AG09319 (cell line): ENCODE results near the gene SPACA4.

Source experiments
- DNase-seq: peaks from one replicate; pipeline ENCODE4 v3.0.0-alpha.2; 2010; ENCODE audit warnings: low read depth; ENCODE audit errors: extremely low read depth
- TF ChIP-seq, protein P1 (sequence below): IDR thresholded peaks from 2 replicates; pipeline ENCODE4 v1.5.1; 2011; ENCODE audit warnings: low read depth, mild to moderate bottlenecking, inconsistent platforms, low read length, moderate library complexity

Gene SPACA4

DNA sequence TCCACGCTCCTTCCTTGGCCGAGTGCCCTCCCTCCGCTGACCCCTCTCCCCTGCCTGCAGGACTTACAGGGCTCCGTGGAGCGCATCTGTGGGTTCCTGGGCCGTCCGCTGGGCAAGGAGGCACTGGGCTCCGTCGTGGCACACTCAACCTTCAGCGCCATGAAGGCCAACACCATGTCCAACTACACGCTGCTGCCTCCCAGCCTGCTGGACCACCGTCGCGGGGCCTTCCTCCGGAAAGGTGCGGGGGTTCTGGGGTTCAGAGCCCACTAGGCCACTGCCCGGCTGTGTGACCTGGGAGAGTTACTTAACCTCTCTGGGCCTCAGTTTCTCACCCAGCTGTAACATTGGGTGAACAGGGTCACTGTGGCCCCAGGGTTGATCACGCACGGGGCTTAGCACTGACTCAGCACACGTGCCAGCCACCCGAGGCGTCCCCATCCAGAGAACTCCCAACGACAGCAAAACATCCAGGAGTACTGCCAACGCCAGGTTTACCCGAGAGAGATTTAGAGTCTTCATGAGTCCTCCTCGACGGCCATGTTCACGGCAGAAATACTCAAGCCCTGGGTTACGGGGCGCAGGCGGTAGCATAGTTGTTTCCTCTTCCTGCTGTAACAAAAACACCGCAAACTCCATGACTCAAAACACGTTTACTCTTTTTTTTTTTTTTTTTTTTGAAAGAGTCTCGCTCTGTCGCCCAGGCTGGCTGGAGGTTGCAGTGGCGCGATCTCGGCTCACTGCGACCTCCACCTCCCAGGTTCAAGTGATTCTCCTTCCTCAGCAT is 9.7 kb upstream of the SPACA4 start:
- DNase-seq, result no peak
- TF ChIP-seq, protein P1, sequence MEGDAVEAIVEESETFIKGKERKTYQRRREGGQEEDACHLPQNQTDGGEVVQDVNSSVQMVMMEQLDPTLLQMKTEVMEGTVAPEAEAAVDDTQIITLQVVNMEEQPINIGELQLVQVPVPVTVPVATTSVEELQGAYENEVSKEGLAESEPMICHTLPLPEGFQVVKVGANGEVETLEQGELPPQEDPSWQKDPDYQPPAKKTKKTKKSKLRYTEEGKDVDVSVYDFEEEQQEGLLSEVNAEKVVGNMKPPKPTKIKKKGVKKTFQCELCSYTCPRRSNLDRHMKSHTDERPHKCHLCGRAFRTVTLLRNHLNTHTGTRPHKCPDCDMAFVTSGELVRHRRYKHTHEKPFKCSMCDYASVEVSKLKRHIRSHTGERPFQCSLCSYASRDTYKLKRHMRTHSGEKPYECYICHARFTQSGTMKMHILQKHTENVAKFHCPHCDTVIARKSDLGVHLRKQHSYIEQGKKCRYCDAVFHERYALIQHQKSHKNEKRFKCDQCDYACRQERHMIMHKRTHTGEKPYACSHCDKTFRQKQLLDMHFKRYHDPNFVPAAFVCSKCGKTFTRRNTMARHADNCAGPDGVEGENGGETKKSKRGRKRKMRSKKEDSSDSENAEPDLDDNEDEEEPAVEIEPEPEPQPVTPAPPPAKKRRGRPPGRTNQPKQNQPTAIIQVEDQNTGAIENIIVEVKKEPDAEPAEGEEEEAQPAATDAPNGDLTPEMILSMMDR, result no peak

DNA sequence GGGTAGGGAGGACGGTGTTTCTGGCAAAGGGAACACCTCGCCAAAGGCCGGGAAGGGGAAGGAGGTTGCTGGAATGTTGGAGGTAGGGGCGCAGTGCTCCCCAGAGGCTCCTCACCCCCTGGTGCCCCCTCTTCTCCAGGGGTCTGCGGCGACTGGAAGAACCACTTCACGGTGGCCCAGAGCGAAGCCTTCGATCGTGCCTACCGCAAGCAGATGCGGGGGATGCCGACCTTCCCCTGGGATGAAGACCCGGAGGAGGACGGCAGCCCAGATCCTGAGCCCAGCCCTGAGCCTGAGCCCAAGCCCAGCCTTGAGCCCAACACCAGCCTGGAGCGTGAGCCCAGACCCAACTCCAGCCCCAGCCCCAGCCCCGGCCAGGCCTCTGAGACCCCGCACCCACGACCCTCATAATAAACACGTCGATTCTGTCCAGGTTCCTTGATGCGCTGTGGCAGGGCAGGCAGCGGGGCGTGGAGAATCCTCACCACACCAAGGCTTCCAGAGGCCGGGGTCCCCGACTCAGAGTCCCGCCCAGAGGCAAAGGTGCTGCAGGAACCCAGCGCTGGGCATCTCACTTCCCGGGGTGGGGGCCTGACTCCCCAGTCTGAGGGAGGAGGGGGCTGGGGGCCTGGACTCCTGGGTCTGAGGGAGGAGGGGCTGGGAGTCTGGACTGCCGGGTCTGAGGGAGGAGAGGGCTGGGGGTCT is 7.4 kb upstream of the SPACA4 start:
- no peak for DNase-seq
- TF ChIP-seq, protein P1, result no peak

DNA sequence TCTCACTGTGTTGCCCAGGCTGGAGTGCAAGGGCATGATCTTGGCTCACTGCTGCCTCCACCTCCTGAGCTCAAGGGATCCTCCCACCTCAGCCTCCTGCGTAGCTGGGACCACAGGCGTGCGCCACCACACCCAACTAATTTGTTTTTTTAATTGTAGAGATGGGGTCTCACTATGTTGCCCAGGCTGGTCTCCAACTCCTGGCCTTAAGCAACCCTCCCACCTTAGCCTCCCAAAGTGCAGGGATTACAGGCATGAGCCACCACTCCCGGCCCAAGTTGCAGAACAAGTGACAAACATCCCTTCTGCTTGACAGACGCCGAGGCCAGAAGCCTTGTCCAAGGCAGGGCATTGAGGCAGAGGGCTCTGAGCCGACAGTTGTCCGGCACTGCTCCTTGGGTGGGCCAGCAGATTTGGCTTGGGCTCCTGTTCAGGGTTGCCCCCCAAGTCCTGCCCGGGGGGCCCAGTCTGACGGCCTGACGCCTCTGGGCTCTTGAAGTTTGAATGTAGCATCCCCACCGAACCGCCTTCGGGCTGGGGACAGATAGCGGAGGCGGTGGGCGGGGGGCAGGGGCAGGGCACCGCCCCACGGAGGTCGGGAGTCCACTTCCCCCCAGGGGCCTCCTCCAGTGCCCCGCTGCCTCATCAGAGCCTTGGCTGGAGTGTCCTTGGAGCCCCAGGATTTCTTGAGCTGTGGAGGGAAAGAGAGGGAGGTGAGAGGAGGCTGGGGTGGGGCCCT is 5.7 kb upstream of the SPACA4 start:
- TF ChIP-seq, protein P1, result no peak
- no peak for DNase-seq

DNA sequence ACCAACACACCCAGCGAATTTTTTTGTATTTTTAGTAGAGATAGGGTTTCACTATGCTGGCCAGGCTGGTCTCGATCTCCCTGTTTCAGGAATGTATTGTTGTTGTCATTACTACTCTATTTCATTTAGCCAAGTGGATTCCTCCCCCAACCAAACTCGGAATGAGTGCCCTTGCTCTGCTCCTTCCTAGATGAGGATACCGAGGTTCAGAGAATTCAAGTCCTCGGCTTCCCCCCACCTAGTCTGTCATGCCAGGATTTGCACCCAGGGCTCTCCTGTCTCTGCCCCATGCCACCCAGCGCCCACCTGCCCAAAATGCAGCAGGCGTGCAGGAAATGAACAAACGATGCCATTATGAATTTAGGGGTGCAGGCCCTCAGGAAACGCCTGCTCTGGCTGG is 3.5 kb upstream of the SPACA4 start:
- no peak for DNase-seq
- TF ChIP-seq, protein P1, result no peak

DNA sequence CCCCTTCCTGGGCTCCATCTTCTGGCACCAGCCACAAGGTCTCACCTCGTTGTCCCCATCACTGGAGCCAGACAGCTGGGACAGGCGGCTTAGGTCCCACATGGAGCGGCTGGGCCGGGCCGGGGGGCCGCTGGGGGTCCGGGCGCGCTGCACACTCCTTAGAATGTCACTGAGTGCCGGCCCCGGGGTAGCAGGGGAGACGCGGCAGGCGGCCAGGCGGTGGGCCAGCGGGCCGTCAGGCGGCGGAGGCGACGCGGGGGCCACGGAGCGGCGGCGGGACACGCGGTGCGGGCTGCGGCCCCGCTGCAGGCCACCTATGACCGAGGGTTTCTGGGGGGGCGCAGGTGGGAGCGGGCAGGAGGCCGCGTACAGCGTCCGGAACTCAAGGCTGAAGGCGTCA is 3.1 kb upstream of the SPACA4 start:
- no peak for DNase-seq
- TF ChIP-seq, protein P1, result no peak

DNA sequence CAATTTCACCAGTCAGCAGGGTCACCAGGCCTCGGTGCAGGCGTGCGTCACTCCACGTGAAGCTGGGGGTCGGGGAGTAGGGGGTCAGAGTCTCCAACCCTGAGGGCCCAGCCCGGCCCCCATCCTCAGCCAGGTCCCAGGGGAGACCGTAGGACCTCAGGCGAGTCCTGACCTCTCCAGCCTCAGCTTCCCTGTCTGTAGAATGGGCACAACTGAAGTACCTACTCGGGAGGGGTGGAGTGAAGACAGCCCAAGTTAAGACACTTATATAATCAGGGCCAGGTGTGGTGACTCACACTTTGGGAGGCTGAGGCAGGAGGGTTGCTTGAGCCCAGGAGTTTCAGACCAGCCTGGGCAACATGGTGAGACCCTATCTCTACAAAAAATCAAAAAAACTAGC is 2.7 kb upstream of the SPACA4 start:
- TF ChIP-seq, protein P1, result no peak
- no peak for DNase-seq

DNA sequence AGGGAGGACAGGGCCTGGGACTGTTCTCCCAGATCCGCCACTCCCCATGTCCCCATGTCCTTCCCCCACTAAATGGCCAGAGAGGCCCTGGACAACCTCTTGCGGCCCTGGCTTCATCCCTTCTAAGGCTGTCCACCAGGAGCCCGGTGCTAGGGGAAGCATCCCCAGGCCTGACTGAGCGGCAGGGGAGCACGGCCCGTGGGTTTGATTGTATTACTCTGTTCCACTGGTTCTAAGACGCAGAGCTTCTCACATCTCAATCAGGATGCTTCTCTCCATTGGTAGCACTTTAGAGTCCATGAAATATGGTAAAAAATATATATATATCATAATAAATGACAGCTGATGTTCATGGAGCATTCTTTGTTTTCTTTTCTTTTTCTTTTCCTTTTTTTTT is 815 bp downstream of the SPACA4 start:
- DNase-seq, result no peak
- TF ChIP-seq, protein P1, result no peak
